GM19324 (cell line): Measurements from ENCODE around the gene TBL1Y.

Experiments
- ATAC-seq: cut with Tn5 transposase; IDR thresholded peaks from one replicate; pipeline ENCODE4 v1.9.1; 2021; ENCODE audit warnings: mild to moderate bottlenecking, moderate library complexity; ENCODE audit not compliant: unreplicated experiment, low FRiP score

TBL1Y gene

GRCh38 chrY:6968191-6968590 lies 57.7 kb downstream of the TBL1Y start:
- no peak for ATAC-seq

- ATAC-seq, result no peak
Measured at GRCh38 chrY:6972271-6972887, 61.9 kb downstream of the TBL1Y start.

- ATAC-seq, result no peak
Measured at GRCh38 chrY:6974971-6975370, 64.5 kb downstream of the TBL1Y start.

GRCh38 chrY:6977783-6978182 lies 67.3 kb downstream of the TBL1Y start:
- ATAC-seq, result no peak

- ATAC-seq, result no peak
Measured at GRCh38 chrY:6983221-6983620, 72.7 kb downstream of the TBL1Y start.

GRCh38 chrY:6987811-6988210 lies 77.3 kb downstream of the TBL1Y start:
- ATAC-seq, result no peak

GRCh38 chrY:6989886-6990620 lies 79.6 kb downstream of the TBL1Y start:
- no peak for ATAC-seq

- no peak for ATAC-seq
Measured at GRCh38 chrY:6992041-6992440, 81.5 kb downstream of the TBL1Y start.

GRCh38 chrY:6995987-6996386 lies 85.5 kb downstream of the TBL1Y start:
- no peak for ATAC-seq

GRCh38 chrY:6997503-6998066 lies 87.1 kb downstream of the TBL1Y start:
- no peak for ATAC-seq

- ATAC-seq, result no peak
Measured at GRCh38 chrY:6999905-7000304, 89.4 kb downstream of the TBL1Y start.

GRCh38 chrY:7002581-7002980 lies 92.1 kb downstream of the TBL1Y start:
- ATAC-seq, result no peak

GRCh38 chrY:7007911-7008310 lies 97.4 kb downstream of the TBL1Y start:
- ATAC-seq, result no peak

GRCh38 chrY:7008578-7009355 lies 98.3 kb downstream of the TBL1Y start:
- no peak for ATAC-seq

- ATAC-seq, result no peak
Measured at GRCh38 chrY:7013051-7013450, 102.6 kb downstream of the TBL1Y start.

GRCh38 chrY:7016521-7016920 lies 106.0 kb downstream of the TBL1Y start:
- no peak for ATAC-seq

GRCh38 chrY:7017244-7018080 lies 107.0 kb downstream of the TBL1Y start:
- ATAC-seq, result no peak

- no peak for ATAC-seq
Measured at GRCh38 chrY:7039037-7039436, 128.5 kb downstream of the TBL1Y start.

- no peak for ATAC-seq
Measured at GRCh38 chrY:7040662-7041061, 130.2 kb downstream of the TBL1Y start.

GRCh38 chrY:7041983-7042382 lies 131.5 kb downstream of the TBL1Y start:
- no peak for ATAC-seq
